H9 (cell line): ENCODE measurements around the gene CCDC78. TPM values are rescaled to one million over a fixed set of nuclear protein-coding genes. Genes with fewer than 3 reads are reported as not detected.

Experiments used
- DNase-seq: peaks from one replicate; pipeline ENCODE4 v3.0.0-alpha.2; 2017
- H2AFZ ChIP-seq: one replicate; pipeline ENCODE4 v1.6.1; 2013; ENCODE audit warnings: mild to moderate bottlenecking, low read length, control low read depth, moderate library complexity
- H2AK5ac ChIP-seq: 2 replicates; pipeline ENCODE4 v1.6.1; 2013; ENCODE audit warnings: low read length, control low read depth, mixed read lengths; ENCODE audit not compliant: insufficient read length
- H2BK120ac ChIP-seq: one replicate; pipeline ENCODE4 v1.6.1; 2013; ENCODE audit warnings: low read depth, mild to moderate bottlenecking, low read length, control low read depth, inconsistent platforms; ENCODE audit not compliant: poor library complexity, severe bottlenecking
- H2BK12ac ChIP-seq: 2 replicates; pipeline ENCODE4 v1.6.1; 2013; ENCODE audit warnings: low read length, control low read depth, mixed read lengths, low read depth; ENCODE audit not compliant: insufficient read length
- H2BK15ac ChIP-seq: 2 replicates; pipeline ENCODE4 v1.6.1; 2013; ENCODE audit warnings: low read depth, low read length, control low read depth
- H2BK20ac ChIP-seq: one replicate; pipeline ENCODE4 v1.6.1; 2013; ENCODE audit warnings: low read depth, mild to moderate bottlenecking, low read length, control low read depth, inconsistent platforms; ENCODE audit not compliant: poor library complexity, severe bottlenecking
- H2BK5ac ChIP-seq: 2 replicates; pipeline ENCODE4 v1.6.1; 2013; ENCODE audit warnings: low read length, control low read depth, mixed read lengths; ENCODE audit not compliant: insufficient read length
- H3K14ac ChIP-seq: 2 replicates; pipeline ENCODE4 v1.6.1; 2013; ENCODE audit warnings: low read length, control low read depth; ENCODE audit not compliant: insufficient read depth
- H3K18ac ChIP-seq: 2 replicates; pipeline ENCODE4 v1.6.1; 2013; ENCODE audit warnings: low read depth, mild to moderate bottlenecking, mixed read lengths, low read length, control low read depth; ENCODE audit not compliant: insufficient read length
- H3K23ac ChIP-seq: 2 replicates; pipeline ENCODE4 v1.6.1; 2013; ENCODE audit warnings: low read length, control low read depth, mixed read lengths, low read depth; ENCODE audit not compliant: insufficient read length
- H3K23me2 ChIP-seq: 2 replicates; pipeline ENCODE4 v1.6.1; 2013; ENCODE audit warnings: low read depth, mild to moderate bottlenecking, mixed read lengths, low read length, control low read depth; ENCODE audit not compliant: insufficient read length, poor library complexity, severe bottlenecking
- H3K27ac ChIP-seq: 2 replicates; pipeline ENCODE4 v1.5.1; 2013; ENCODE audit warnings: low read length, control low read depth, mixed read lengths, low read depth; ENCODE audit not compliant: insufficient read length
- H3K27me3 ChIP-seq: 2 replicates; pipeline ENCODE4 v1.6.1; 2013; ENCODE audit warnings: low read length, control low read depth, inconsistent platforms; ENCODE audit not compliant: insufficient read depth
- H3K4ac ChIP-seq: 2 replicates; pipeline ENCODE4 v1.6.1; 2013; ENCODE audit warnings: low read depth, mild to moderate bottlenecking, control low read depth, inconsistent platforms, low read length, moderate library complexity
- H3K4me1 ChIP-seq: 2 replicates; pipeline ENCODE4 v1.6.1; 2013; ENCODE audit warnings: low read length, control low read depth, inconsistent platforms; ENCODE audit not compliant: insufficient read depth
- H3K4me2 ChIP-seq: 2 replicates; pipeline ENCODE4 v1.6.1; 2013; ENCODE audit warnings: low read length, control low read depth, mixed read lengths; ENCODE audit not compliant: insufficient read length, insufficient read depth
- H3K56ac ChIP-seq: 2 replicates; pipeline ENCODE4 v1.6.1; 2013; ENCODE audit warnings: low read depth, mild to moderate bottlenecking, mixed read lengths, low read length, control low read depth; ENCODE audit not compliant: insufficient read length
- H3K79me1 ChIP-seq: 2 replicates; pipeline ENCODE4 v1.6.1; 2013; ENCODE audit warnings: low read depth, mild to moderate bottlenecking, moderate library complexity, low read length, control low read depth, inconsistent platforms; ENCODE audit not compliant: insufficient read depth, poor library complexity, severe bottlenecking
- H3K79me2 ChIP-seq: 2 replicates; pipeline ENCODE4 v1.6.1; 2013; ENCODE audit warnings: low read length, control low read depth, inconsistent platforms; ENCODE audit not compliant: insufficient read depth
- H3K9ac ChIP-seq: 2 replicates; pipeline ENCODE4 v1.6.1; 2013; ENCODE audit warnings: low read length, control low read depth, mixed read lengths; ENCODE audit not compliant: insufficient read length; ENCODE audit errors: extremely low read depth
- H3K9me3 ChIP-seq: one replicate; pipeline ENCODE4 v1.6.1; 2013; ENCODE audit warnings: low read depth, low read length, inconsistent platforms; ENCODE audit not compliant: control insufficient read depth
- H3T11ph ChIP-seq: one replicate; pipeline ENCODE4 v1.6.1; 2013; ENCODE audit warnings: mild to moderate bottlenecking, low read length, control low read depth, inconsistent platforms
- H4K20me1 ChIP-seq: one replicate; pipeline ENCODE4 v1.6.1; 2013; ENCODE audit not compliant: control insufficient read depth, insufficient read length, insufficient read depth
- H4K5ac ChIP-seq: 2 replicates; pipeline ENCODE4 v1.6.1; 2013; ENCODE audit warnings: low read depth, mild to moderate bottlenecking, mixed read lengths, low read length, control low read depth; ENCODE audit not compliant: insufficient read length
- H4K8ac ChIP-seq: replicated peaks from 2 replicates; pipeline ENCODE4 v1.6.1; 2013; ENCODE audit warnings: low read length, control low read depth, mixed read lengths, low read depth; ENCODE audit not compliant: insufficient read length
- H4K91ac ChIP-seq: 2 replicates; pipeline ENCODE4 v1.6.1; 2013; ENCODE audit warnings: low read depth, mild to moderate bottlenecking, moderate library complexity, mixed read lengths, low read length, control low read depth; ENCODE audit not compliant: insufficient read length
- H3K27ac Mint-ChIP-seq, 3 experiments: 2 replicates in 2 of 3; 3 replicates in 1 of 3; pipeline ENCODE4 v1.8.0; 2020 to 2021; ENCODE audit warnings: mixed read lengths in 3 of 3, mild to moderate bottlenecking in 1 of 3, moderate library complexity in 1 of 3
- H3K27me3 Mint-ChIP-seq: 2 replicates; pipeline ENCODE4 v1.8.0; 2021; ENCODE audit warnings: low read depth, mild to moderate bottlenecking, moderate library complexity, mixed read lengths
- H3K36me3 Mint-ChIP-seq, 3 experiments: 2 replicates in 2 of 3; 3 replicates in 1 of 3; pipeline ENCODE4 v1.8.0; 2020 to 2021; ENCODE audit warnings: low read depth in 3 of 3, mixed read lengths in 3 of 3; ENCODE audit not compliant: insufficient read depth in 1 of 3
- H3K4me1 Mint-ChIP-seq, 2 experiments: 2 replicates each; pipeline ENCODE4 v1.8.0; 2020; ENCODE audit warnings: mixed read lengths in 2 of 2
- H3K4me3 Mint-ChIP-seq, 2 experiments: 2 replicates in 1 of 2; 3 replicates in 1 of 2; pipeline ENCODE4 v1.8.0; 2020 to 2021; ENCODE audit warnings: mild to moderate bottlenecking in 2 of 2, mixed read lengths in 2 of 2, moderate library complexity in 1 of 2
- H3K9me3 Mint-ChIP-seq, 2 experiments: 2 replicates in 1 of 2; 3 replicates in 1 of 2; pipeline ENCODE4 v1.8.0; 2020; ENCODE audit warnings: mild to moderate bottlenecking in 2 of 2, mixed read lengths in 2 of 2, moderate library complexity in 1 of 2
- WGBS: extraction: QIAGEN DNeasy Blood & Tissue Kit; methylation state at CpG from one replicate; pipeline ENCODE4 v1.1.7; 2013; ENCODE audit warnings: missing lambda C conversion rate, low lambda C conversion rate, mixed read lengths; ENCODE audit not compliant: insufficient read length; ENCODE audit errors: extremely low coverage; 5-methylcytosine and 5-hydroxymethylcytosine counted together
- total RNA-seq: library from RNA; stranded (reverse); gene quantifications from 2 replicates; pipeline ENCODE4 v1.2.1, GENCODE V29; 2021
- TF ChIP-seq, protein P1 (sequence below): fragments of 200-600 bp; sonication (generic); conservative IDR thresholded peaks from 3 replicates; pipeline ENCODE4 v1.8.0; 2021; ENCODE audit warnings: antibody characterized with exemption, mild to moderate bottlenecking

Gene CCDC78
- total RNA-seq, 1 experiment from 2014 or later = 12.1 TPM

DNA sequence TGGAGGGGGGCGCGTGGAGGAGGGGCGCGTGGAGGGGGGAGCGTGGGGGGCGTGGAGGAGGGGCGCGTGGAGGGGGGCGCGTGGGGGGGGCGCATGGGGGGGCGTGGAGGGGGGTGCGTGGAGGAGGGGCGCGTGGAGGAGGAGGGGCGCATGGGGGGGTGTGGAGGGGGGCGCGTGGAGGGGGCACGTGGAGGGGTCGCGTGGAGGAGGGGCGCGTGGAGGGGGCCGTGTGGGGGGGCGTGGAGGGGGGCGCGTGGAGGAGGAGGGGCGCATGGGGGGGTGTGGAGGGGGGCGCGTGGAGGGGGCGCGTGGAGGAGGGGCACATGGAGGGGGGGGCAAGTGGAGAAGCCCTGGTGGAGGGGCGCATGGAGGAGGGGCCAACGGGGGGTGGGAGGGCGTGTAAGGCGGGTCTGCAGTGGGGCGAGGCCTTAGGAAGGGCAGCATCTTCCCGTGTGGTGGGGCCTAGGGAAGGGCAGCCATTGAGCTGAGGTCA lies 41.5 kb upstream of the CCDC78 start:
- Histone ChIP-seq H4K8ac (no peak overlapping the region), H4K5ac (no peak overlapping the region), H3K23ac (no peak overlapping the region), H3K56ac (no peak overlapping the region), H3K79me2 (no peaks in the 10 kb centered on the region), H2BK20ac (no peak overlapping the region), H3K27me3 (no peaks in the 10 kb centered on the region), H4K20me1 (no peaks in the 10 kb centered on the region), H3K18ac (no peak overlapping the region), H3K4me1 (no peaks in the 10 kb centered on the region), H3K4me2 (no peak overlapping the region), H2BK15ac (no peak overlapping the region), H3K79me1 (no peaks in the 10 kb centered on the region), H2BK12ac (no peak overlapping the region), H3K9ac (no peak overlapping the region), H2BK5ac (no peak overlapping the region), H2AK5ac (no peak overlapping the region), H3K23me2 (no peaks in the 10 kb centered on the region), H4K91ac (no peak overlapping the region), H2AFZ (no peak overlapping the region), H3K27ac (no peak overlapping the region), H3K9me3 (no peaks in the 10 kb centered on the region), H2BK120ac (no peak overlapping the region), H3T11ph (no peak overlapping the region), H3K4ac (no peak overlapping the region), H3K14ac (no peak overlapping the region)
- peaks cover 5% of the 10 kb centered on the region for H3K27me3 Mint-ChIP-seq
- TF ChIP-seq, protein P1, sequence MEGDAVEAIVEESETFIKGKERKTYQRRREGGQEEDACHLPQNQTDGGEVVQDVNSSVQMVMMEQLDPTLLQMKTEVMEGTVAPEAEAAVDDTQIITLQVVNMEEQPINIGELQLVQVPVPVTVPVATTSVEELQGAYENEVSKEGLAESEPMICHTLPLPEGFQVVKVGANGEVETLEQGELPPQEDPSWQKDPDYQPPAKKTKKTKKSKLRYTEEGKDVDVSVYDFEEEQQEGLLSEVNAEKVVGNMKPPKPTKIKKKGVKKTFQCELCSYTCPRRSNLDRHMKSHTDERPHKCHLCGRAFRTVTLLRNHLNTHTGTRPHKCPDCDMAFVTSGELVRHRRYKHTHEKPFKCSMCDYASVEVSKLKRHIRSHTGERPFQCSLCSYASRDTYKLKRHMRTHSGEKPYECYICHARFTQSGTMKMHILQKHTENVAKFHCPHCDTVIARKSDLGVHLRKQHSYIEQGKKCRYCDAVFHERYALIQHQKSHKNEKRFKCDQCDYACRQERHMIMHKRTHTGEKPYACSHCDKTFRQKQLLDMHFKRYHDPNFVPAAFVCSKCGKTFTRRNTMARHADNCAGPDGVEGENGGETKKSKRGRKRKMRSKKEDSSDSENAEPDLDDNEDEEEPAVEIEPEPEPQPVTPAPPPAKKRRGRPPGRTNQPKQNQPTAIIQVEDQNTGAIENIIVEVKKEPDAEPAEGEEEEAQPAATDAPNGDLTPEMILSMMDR = no peak
- peaks cover 0 to 3% of the 10 kb centered on the region in 2 experiments; a peak in 1 of 4 replicates for H3K4me1 Mint-ChIP-seq
- no CpG with 5 or more reads among the region's 38 CpGs for WGBS
- DNase-seq = no peak
- H3K36me3 Mint-ChIP-seq = no peaks in the 10 kb centered on the region
- H3K9me3 Mint-ChIP-seq = no peaks in the 10 kb centered on the region; a peak in 1 of 5 replicates
- H3K27ac Mint-ChIP-seq = no peak overlapping the region
- H3K4me3 Mint-ChIP-seq = no peak overlapping the region
